Measurements from ENCODE around the gene HOXB2.

Gene HOXB2

GRCh38 chr17:48551596-48552465 is 6.9 kb upstream of the HOXB2 start:
- DNase-seq, result no peak

GRCh38 chr17:48551214-48551555 is 6.3 kb upstream of the HOXB2 start:
- DNase-seq, result no peak

DNA sequence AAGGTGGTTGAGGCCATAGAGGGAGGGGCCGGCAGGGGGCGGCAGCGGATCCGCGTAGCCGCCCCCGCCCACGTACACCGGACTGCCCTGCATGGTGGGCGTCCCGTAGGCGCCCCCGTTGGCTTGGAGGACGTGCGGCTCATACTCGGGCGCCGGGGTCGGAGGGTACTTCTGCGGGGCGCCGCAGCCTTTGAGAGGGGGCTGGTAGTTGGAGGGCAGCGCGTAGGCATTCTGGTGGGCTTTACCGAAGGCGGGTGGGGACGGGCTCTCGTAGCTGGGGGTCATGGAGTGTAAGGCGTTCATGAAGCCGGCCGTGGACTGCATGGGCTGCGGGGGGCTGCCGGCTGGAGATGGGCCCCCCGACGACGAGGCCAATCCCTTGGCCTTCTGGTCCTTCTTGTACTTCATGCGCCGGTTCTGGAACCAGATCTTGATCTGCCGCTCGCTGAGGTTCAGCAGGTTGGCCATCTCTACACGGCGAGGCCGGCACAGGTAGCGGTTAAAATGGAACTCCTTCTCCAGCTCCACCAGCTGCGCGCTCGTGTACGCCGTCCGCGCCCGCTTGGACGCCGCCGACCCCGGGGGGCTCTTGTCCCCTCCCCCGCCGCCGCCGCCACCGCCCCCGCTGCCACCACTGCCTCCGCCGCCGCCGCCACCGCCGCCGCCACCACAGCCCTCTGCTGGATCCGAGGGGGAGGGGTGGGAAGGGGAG is 5.7 kb upstream of the HOXB2 start:
- no peak for DNase-seq

- no peak for DNase-seq
Observed at GRCh38 chr17:48549914-48550501, 5.1 kb upstream of the HOXB2 start.

- DNase-seq, result no peak
Observed at GRCh38 chr17:48549281-48549630, 4.3 kb upstream of the HOXB2 start.

GRCh38 chr17:48548523-48549280 is 3.8 kb upstream of the HOXB2 start:
- DNase-seq, result no peak

DNA sequence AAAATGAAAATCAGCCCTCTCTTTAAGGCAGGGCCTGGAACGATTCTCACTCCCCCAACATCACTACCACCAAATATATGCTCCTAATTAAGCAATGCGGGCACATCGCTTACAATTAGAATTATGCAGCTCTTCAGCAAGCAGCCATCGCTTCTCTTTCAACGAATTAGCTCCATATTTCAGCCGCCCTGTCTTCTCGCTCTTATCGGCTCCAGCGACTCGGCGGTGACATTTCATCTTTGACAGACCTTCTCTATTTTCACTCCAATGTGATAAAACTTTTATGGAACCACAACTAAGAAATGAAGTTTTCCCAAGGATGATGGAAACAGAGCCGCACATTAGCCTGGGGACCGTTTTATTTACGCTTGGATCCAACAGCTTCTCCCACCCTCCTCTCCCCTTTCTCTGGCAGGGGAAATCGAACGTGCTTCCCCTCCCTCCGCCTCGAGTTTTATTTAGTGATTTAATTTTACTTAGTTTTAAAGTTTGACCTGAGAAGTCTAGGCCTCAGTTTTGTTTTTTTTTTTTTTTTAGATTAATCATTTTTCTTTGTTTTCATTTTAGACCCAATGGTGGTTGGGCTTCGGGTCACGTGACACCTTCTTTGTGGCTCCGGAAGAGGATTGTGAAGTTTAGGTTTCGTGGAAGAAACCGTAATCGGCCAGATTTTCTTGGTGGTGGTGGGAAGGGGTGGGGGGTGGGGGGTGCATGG is 3.1 kb upstream of the HOXB2 start:
- no peak for DNase-seq

GRCh38 chr17:48546924-48547807 is 2.3 kb upstream of the HOXB2 start:
- no peak for DNase-seq

DNA sequence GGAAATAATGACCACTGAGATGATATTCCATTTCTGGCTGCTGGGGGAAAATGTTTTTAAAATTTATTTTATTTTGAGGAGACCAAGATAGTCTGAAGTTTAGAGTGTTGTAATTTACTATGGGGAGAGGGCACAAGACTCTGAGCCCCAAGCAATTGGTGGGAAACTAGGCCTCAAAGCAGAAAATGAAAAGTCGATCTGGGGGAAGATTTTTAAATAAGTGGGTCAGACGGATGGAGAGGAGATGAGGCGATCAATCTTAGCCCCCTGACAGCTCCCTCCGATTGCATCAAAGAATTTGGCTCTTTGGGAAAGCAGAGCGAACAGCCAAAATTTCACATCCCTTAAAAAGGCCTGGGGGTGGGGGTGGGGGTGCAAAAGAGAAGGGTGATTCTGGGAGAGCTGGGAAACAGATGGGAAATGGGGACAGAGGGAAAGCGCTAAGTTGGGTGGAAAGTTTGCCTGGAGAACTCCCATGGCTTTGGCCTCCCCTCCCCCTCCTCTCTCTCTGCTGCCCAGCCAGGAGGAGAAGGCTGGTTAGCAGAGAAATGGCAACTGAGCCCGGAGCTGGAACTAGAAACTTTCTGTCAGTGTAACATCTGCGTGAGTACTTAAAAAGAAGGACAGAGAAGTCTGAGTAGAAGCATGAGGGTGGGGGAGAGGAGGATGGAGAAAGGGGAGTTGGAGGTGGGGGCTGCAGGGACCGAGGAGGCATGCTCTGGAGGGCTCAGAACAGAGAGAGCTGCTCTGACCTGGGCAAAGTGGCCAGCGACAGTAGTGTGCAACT is 1.4 kb upstream of the HOXB2 start:
- DNase-seq, result no peak

DNA sequence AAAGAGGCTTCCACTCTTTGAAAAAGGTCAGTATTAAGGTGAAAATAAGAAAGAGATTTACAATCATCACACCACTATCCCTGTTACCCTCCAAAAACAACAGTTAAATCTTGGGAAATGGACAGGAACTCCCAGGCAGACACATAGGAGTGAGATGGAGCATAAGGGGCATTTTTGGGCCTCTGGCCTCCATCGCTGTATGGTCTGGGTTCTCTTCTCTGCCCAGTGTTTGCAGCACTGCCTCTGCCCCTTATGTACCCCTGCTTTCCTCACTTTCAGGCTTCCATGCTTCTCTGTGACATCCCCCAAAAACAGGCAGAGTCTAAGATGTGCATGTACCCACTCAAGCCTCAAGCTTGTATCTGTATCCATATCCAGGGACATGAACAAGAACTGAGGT is 630 bp upstream of the HOXB2 start:
- no peak for DNase-seq

GRCh38 chr17:48544349-48545021 is 424 bp downstream of the HOXB2 start:
- DNase-seq, result no peak

GRCh38 chr17:48543854-48544348 is 1.0 kb downstream of the HOXB2 start:
- no peak for DNase-seq

DNA sequence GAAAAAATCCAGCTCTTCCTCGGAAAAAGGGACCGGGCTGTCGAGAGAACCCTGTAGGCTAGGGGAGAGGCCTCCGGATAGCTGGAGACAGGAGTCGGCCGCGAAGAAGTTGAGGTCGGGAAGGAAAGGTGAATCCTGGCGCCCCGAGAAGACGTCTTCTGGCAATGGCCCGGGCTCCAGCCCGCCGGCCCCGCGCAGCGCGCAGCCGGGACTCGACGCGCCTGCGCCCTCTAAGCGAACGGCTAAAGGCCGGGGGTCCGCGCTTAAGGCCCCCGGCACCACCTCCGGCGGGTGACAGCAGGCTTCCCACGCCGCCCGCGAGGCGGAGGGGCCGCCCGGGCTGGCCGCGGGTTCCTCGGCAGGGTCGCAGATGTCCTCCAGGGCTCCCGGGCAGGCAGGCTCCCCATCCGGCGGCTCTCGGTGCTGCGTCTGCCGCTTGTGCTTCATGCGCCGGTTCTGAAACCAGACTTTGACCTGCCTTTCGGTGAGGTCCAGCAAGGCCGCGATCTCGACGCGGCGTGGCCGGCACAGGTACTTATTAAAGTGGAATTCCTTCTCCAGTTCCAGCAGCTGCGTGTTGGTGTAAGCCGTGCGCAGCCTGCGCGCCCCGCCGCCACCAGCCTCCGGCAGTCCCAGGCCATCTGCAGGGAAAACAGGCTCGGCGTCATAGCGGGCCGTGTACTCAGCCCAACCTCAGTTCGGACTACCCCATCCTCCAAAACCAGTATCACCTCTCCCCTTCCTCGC is 1.6 kb downstream of the HOXB2 start:
- peak; percentile 52 for DNase-seq

DNA sequence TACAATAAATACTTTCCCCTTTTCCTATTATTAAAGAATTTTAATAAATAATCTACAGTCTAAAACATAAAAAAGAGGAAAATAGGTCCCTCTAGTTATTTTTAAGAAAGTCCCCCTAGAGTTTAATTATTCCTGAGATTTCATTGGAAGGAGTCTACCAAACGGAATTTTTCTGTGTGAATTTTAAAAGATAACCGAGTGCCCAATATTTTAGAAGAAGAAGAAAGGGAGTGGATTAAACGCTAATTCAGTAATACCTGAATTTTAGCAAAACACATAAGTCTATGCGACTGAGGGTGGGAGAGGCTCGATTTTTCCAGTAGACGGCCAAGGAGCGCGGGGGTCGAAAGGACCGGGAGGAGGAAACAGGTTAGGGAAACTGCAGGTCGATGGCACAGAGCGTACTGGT is 2.2 kb downstream of the HOXB2 start:
- no peak for DNase-seq

DNA sequence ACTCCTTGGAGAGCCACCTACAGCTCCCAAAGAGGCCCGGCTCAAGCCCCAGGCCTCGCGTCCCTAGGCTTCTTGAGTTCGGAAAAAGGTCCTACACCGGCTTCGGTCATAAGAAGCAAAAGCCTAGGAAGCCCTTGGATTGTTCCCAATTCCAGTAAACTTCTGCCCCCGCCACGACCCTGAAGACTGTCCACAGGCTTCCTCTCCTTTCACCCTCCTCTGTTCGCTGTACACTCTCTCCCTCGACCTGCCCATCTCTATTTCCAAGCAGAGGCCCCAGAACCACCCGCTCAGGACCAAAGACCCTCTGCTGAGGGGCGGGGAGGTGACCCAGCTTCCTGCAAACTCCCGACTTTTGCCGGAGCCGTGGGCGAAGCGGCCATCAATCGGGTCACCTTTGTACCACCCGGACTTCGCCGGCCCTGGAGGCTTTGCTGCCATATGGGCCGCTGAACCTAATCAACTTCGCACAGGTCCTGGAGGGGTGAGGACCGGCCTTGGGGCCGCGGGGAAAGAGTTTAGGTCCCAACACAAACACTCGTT is 2.7 kb downstream of the HOXB2 start:
- DNase-seq, result no peak

DNA sequence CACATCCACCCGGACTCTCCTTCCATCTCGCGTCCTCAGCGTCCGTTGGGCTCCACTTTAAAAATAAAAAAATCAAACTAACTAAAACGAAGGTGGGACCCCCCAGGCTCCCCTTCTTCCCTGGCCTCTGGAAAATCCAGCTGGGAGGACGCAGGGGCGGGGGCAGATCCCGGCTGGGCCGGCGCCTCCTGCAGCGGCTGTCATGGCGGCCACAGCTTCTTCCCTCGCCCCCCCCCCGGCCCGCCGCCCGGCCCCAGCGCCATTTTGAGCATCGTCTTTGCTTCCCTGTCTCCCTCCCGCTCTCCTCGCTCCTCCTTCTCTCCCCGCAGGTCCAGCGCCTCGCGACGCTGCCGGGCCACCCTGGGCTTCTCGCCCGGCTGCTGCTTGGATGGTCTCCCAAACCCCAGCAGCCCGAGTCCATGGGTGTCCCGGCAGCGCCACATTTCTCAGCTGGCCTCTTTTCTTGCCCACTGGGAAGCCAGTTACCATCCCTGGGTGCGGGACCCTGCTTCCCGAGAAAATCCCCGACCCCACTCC is 3.3 kb downstream of the HOXB2 start:
- DNase-seq, result no peak

DNA sequence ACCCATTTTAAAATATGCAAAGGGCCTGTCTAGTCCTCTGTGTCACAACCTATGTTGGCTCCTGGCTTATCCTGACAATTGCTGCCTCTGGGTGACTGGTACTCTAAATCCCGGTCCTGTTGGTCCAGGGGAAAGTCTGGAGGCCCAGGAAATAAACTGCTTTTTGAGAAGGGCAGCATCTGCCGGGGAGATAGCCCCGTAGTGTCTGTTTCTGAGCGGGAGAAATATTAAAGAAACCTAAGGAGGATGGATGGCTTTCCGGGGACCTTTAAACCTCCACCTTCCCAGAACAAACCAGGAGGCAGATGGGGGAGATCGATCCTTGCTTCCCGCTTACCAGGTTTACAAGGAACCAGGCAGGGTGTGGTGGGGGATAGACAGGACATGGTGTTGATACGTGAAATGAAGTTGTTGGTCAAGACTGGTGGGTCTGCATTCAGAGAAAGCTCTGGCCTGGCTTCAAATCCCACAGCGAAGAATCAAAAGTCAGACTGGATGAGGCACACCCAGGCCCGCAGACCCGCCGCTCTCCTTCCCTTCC is 3.8 kb downstream of the HOXB2 start:
- DNase-seq, result no peak

GRCh38 chr17:48540213-48540612 is 4.7 kb downstream of the HOXB2 start:
- DNase-seq, result no peak
